ENCODE results near the gene CHI3L1. TPM values are rescaled to one million over a fixed set of nuclear protein-coding genes. Genes with fewer than 3 reads are reported as not detected.

The CHI3L1 gene
- polyA plus RNA-seq, 1 of the 3 experiments (the other 2 are of a cell fraction), result not detected

DNA sequence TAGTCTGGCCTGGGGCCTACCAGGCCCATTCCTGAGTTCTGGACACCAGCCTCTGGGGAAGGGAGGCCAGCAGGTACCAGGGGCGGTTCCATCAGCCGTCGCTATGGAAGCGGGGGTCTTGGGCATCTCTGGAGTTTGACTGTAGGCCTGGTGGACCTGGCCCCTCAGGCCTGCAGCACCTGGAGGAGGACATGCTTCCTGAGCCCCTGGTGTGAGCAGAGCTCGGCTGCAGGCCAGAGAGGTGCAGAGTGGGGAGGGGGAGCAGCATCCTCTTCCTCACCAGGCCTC, 18.6 kb downstream of the CHI3L1 start:
- Histone ChIP-seq H2AFZ (ENCODE audit: low read depth) (no peak overlapping the region), H3K79me2 (ENCODE audit: insufficient read depth) (no peaks in the 10 kb centered on the region), H3K4me2 (no peak overlapping the region), H3K9ac (no peak overlapping the region), H3K4me3 (ENCODE audit: low read depth in 2 of 2, low read length in 1 of 2) (no peak overlapping the region), H3K36me3 (replicated peaks in 1 of 2; ENCODE audit: control insufficient read depth in 1 of 2, insufficient read depth in 2 of 2, low read length in 1 of 2) (no peaks in the 10 kb centered on the region), H3F3A (replicated peaks; ENCODE audit: insufficient read depth) (no peaks in the 10 kb centered on the region), H3K9me2 (no peaks in the 10 kb centered on the region), H4K20me1 (ENCODE audit: insufficient read depth) (no peaks in the 10 kb centered on the region), H3K9me3 (no peaks in the 10 kb centered on the region), H3K4me1 (ENCODE audit: control insufficient read depth in 1 of 2, insufficient read depth in 2 of 2, low read depth in 1 of 2, low read length in 1 of 2) (no peaks in the 10 kb centered on the region), H3K27ac (ENCODE audit: low read depth in 2 of 2, low read length in 1 of 2) (no peak overlapping the region), H3K27me3 (ENCODE audit: insufficient read depth) (no peaks in the 10 kb centered on the region)
- ChIA-PET POLR2A (no interaction called here), CTCF (interaction anchor here (0.9 to 2.6 kb wide), 5 partner anchors 34 to 128 kb away, joined by 3 to 12 read pairs (median 4); no protein-coding TSS in a partner anchor)
- WGBS (ENCODE audit: low lambda C conversion rate), result 93% methylated on average over 5 of the region's 5 CpGs
- no peak for DNase-seq
- TF ChIP-seq GABPA (IDR thresholded peaks at IDR 0.05; ENCODE audit: low read depth), result no peak
- no peak for TF ChIP-seq MEF2A (IDR thresholded peaks at IDR 0.05; ENCODE audit: borderline replicate concordance, low read depth)
- no peak for TF ChIP-seq NRF1 (IDR thresholded peaks at IDR 0.05; ENCODE audit: low read depth, low read length)
- TF ChIP-seq, protein P1, sequence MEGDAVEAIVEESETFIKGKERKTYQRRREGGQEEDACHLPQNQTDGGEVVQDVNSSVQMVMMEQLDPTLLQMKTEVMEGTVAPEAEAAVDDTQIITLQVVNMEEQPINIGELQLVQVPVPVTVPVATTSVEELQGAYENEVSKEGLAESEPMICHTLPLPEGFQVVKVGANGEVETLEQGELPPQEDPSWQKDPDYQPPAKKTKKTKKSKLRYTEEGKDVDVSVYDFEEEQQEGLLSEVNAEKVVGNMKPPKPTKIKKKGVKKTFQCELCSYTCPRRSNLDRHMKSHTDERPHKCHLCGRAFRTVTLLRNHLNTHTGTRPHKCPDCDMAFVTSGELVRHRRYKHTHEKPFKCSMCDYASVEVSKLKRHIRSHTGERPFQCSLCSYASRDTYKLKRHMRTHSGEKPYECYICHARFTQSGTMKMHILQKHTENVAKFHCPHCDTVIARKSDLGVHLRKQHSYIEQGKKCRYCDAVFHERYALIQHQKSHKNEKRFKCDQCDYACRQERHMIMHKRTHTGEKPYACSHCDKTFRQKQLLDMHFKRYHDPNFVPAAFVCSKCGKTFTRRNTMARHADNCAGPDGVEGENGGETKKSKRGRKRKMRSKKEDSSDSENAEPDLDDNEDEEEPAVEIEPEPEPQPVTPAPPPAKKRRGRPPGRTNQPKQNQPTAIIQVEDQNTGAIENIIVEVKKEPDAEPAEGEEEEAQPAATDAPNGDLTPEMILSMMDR (IDR thresholded peaks at IDR 0.05), result no peak
- no peak for TF ChIP-seq EZH2phosphoT487 (IDR thresholded peaks at IDR 0.05; ENCODE audit: borderline replicate concordance, low read depth)
- TF ChIP-seq, protein P2, sequence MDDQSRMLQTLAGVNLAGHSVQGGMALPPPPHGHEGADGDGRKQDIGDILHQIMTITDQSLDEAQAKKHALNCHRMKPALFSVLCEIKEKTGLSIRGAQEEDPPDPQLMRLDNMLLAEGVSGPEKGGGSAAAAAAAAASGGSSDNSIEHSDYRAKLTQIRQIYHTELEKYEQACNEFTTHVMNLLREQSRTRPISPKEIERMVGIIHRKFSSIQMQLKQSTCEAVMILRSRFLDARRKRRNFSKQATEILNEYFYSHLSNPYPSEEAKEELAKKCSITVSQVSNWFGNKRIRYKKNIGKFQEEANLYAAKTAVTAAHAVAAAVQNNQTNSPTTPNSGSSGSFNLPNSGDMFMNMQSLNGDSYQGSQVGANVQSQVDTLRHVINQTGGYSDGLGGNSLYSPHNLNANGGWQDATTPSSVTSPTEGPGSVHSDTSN (IDR thresholded peaks at IDR 0.05), result no peak
- TF ChIP-seq, protein P3, sequence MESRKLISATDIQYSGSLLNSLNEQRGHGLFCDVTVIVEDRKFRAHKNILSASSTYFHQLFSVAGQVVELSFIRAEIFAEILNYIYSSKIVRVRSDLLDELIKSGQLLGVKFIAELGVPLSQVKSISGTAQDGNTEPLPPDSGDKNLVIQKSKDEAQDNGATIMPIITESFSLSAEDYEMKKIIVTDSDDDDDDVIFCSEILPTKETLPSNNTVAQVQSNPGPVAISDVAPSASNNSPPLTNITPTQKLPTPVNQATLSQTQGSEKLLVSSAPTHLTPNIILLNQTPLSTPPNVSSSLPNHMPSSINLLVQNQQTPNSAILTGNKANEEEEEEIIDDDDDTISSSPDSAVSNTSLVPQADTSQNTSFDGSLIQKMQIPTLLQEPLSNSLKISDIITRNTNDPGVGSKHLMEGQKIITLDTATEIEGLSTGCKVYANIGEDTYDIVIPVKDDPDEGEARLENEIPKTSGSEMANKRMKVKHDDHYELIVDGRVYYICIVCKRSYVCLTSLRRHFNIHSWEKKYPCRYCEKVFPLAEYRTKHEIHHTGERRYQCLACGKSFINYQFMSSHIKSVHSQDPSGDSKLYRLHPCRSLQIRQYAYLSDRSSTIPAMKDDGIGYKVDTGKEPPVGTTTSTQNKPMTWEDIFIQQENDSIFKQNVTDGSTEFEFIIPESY (IDR thresholded peaks at IDR 0.05; ENCODE audit: borderline replicate concordance, low read depth), result no peak

DNA sequence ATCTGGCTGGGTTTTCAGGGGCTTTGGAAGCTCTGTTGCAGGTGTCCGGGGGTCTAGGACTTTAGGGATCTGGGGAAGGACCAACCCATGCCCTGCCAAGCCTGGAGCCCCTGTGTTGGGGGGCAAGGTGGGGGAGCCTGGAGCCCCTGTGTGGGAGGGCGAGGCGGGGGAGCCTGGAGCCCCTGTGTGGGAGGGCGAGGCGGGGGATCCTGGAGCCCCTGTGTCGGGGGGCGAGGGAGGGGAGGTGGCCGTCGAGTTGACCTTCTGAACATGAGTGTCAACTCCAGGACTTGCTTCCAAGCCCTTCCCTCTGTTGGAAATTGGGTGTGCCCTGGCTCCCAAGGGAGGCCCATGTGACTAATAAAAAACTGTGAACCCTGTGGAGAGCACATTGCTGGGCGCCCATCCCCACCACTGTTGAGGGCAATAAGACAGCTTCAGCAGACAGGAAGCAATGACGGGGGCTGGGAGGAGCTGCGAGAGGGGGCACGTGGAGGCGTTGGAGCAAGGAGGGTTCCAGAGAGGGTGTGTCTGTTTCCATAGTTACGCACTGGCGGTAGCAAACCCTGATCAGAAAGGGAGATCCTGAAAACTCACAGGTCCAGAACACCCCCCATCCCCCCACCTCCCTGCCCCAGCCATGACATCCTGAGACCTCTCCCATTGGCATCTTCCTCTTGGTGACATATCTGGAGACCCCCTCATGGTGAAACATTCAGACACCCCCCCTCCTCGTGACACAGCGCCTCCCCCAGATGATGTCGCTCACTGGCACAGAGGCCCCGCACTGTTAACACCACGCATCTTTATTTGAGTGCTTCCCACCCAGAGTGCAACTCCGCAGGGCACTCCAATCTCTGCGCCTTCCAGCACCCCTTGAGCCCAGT, 19.2 kb downstream of the CHI3L1 start:
- POLR2A ChIA-PET, result no interaction called here
- Histone ChIP-seq H3K27ac (ENCODE audit: low read depth in 2 of 2, low read length in 1 of 2) (no peak overlapping the region), H3K9ac (no peak overlapping the region), H2AFZ (ENCODE audit: low read depth) (no peak overlapping the region), H3F3A (replicated peaks; ENCODE audit: insufficient read depth) (no peaks in the 10 kb centered on the region), H3K4me3 (ENCODE audit: low read depth in 2 of 2, low read length in 1 of 2) (no peak overlapping the region), H3K36me3 (replicated peaks in 1 of 2; ENCODE audit: control insufficient read depth in 1 of 2, insufficient read depth in 2 of 2, low read length in 1 of 2) (no peaks in the 10 kb centered on the region), H3K79me2 (ENCODE audit: insufficient read depth) (no peaks in the 10 kb centered on the region), H4K20me1 (ENCODE audit: insufficient read depth) (no peaks in the 10 kb centered on the region), H3K27me3 (ENCODE audit: insufficient read depth) (no peaks in the 10 kb centered on the region), H3K4me2 (no peak overlapping the region), H3K9me2 (no peaks in the 10 kb centered on the region), H3K4me1 (ENCODE audit: control insufficient read depth in 1 of 2, insufficient read depth in 2 of 2, low read depth in 1 of 2, low read length in 1 of 2) (no peaks in the 10 kb centered on the region), H3K9me3 (no peaks in the 10 kb centered on the region)
- 90% methylated on average over 17 of the region's 23 CpGs for WGBS (ENCODE audit: low lambda C conversion rate)
- CTCF ChIA-PET, result interaction anchor here (0.9 to 2.6 kb wide), 4 partner anchors 49 to 128 kb away, joined by 3 to 12 read pairs (median 8); no protein-coding TSS in a partner anchor
- no peak for DNase-seq
- no peak for TF ChIP-seq JUND (IDR thresholded peaks at IDR 0.05)
- no peak for TF ChIP-seq SMC3 (IDR thresholded peaks at IDR 0.05; ENCODE audit: low read depth, low read length)
- TF ChIP-seq, protein P4, sequence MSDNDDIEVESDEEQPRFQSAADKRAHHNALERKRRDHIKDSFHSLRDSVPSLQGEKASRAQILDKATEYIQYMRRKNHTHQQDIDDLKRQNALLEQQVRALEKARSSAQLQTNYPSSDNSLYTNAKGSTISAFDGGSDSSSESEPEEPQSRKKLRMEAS (IDR thresholded peaks at IDR 0.05; ENCODE audit: low read depth), result no peak
- TF ChIP-seq CHD2 (IDR thresholded peaks at IDR 0.05; ENCODE audit: low read length, partially characterized antibody), result no peak
- TF ChIP-seq, protein P5, sequence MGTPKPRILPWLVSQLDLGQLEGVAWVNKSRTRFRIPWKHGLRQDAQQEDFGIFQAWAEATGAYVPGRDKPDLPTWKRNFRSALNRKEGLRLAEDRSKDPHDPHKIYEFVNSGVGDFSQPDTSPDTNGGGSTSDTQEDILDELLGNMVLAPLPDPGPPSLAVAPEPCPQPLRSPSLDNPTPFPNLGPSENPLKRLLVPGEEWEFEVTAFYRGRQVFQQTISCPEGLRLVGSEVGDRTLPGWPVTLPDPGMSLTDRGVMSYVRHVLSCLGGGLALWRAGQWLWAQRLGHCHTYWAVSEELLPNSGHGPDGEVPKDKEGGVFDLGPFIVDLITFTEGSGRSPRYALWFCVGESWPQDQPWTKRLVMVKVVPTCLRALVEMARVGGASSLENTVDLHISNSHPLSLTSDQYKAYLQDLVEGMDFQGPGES (IDR thresholded peaks at IDR 0.05; ENCODE audit: low read depth, low read length), result no peak
- TF ChIP-seq, protein P3 (IDR thresholded peaks at IDR 0.05; ENCODE audit: borderline replicate concordance, low read depth), result no peak
- TF ChIP-seq MXI1 (IDR thresholded peaks at IDR 0.05; ENCODE audit: low read depth, low read length), result no peak
- TF ChIP-seq, protein P6, sequence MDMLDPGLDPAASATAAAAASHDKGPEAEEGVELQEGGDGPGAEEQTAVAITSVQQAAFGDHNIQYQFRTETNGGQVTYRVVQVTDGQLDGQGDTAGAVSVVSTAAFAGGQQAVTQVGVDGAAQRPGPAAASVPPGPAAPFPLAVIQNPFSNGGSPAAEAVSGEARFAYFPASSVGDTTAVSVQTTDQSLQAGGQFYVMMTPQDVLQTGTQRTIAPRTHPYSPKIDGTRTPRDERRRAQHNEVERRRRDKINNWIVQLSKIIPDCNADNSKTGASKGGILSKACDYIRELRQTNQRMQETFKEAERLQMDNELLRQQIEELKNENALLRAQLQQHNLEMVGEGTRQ (IDR thresholded peaks at IDR 0.05; ENCODE audit: borderline replicate concordance, low read depth, low read length), result no peak
- TF ChIP-seq FOSL2 (IDR thresholded peaks at IDR 0.05; ENCODE audit: borderline replicate concordance, low read depth), result no peak
- no peak for TF ChIP-seq NFIC (IDR thresholded peaks at IDR 0.05; ENCODE audit: borderline replicate concordance)

Measured in SK-N-SH (cell line).